ENCODE results near the gene PDGFC.

DNA sequence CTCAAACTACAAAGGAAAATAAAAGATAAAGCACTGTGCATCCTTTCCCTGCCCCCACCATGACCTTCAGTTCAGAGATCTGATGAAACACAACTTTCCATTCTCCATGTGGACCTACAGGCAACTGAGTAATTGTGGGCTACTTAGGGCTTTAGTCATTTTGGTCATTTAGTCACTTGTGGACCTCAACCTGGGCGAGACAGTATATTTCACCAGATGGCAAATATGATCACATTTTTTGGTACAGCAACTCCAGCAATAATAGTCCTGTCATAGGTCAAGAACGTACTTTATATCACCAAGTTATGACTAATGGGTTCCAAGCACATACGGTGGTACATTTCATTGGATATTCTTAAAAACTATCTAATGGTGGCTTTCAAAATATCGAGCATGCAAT, 141.2 kb downstream of the PDGFC start:
- TF ChIP-seq EZH2 (IDR thresholded peaks at IDR 0.05; ENCODE audit: borderline replicate concordance, low read length) (no peak), CTCF (IDR thresholded peaks at IDR 0.05; ENCODE audit: low read length) (no peak)

Measured in OCI-LY1 (cell line).